WTC11 (cell line): Measurements from ENCODE around the gene ZNF674. TPM values are rescaled to one million over a fixed set of nuclear protein-coding genes. Genes with fewer than 3 reads are reported as not detected.
A peak's percentile ranks its signal among the peaks of the same experiment; 100 is the strongest.

Source experiments
- ATAC-seq: fragments of 200-7000 bp; cut with Tn5 transposase; 2 replicates; pipeline ENCODE4 v1.10.0; 2021; ENCODE audit warnings: mild to moderate bottlenecking, moderate library complexity
- CTCF ChIA-PET: fragments of 300-600 bp; sonication (Branson Sonifier 250); formaldehyde crosslinking; loops from one replicate; lab custom pipeline; 2021; ENCODE audit warnings: antibody characterized with exemption; lab: Charles Lee
- POLR2A ChIA-PET: fragments of 350-600 bp; sonication (Branson Sonifier 250); formaldehyde crosslinking; loops from one replicate; lab custom pipeline; 2021; ENCODE audit warnings: antibody characterized with exemption; lab: Charles Lee
- DNase-seq: peaks from one replicate; pipeline ENCODE4 v3.0.0; 2021; ENCODE audit warnings: low spot score
- H3K27ac Mint-ChIP-seq: 2 replicates; pipeline ENCODE4 v1.8.0; 2021; ENCODE audit warnings: mixed read lengths
- H3K27me3 Mint-ChIP-seq: 2 replicates; pipeline ENCODE4 v1.8.0; 2021; ENCODE audit warnings: low read depth, mild to moderate bottlenecking, moderate library complexity, mixed read lengths
- H3K36me3 Mint-ChIP-seq: 2 replicates; pipeline ENCODE4 v1.8.0; 2021; ENCODE audit warnings: mixed read lengths
- H3K4me1 Mint-ChIP-seq: 2 replicates; pipeline ENCODE4 v1.8.0; 2022; ENCODE audit warnings: mixed read lengths
- H3K4me3 Mint-ChIP-seq: 2 replicates; pipeline ENCODE4 v1.8.0; 2021; ENCODE audit warnings: mild to moderate bottlenecking, moderate library complexity, mixed read lengths
- H3K9me3 Mint-ChIP-seq: 2 replicates; pipeline ENCODE4 v1.8.0; 2021; ENCODE audit warnings: mixed read lengths
- ATF3 ChIP-seq: sonication (generic); formaldehyde crosslinking; conservative IDR thresholded peaks from 2 replicates; pipeline ENCODE4 v1.8.1; 2022; ENCODE audit warnings: mild to moderate bottlenecking, missing genetic modification reagents
- EMX1 ChIP-seq: fragments of 250-450 bp; sonication (Bioruptor Pico); IDR thresholded peaks from 2 replicates; pipeline ENCODE4 v1.8.0; 2021; ENCODE audit warnings: mild to moderate bottlenecking
- ETV6 ChIP-seq: sonication (generic); formaldehyde crosslinking; IDR thresholded peaks from 2 replicates; pipeline ENCODE4 v1.8.1; 2022; ENCODE audit warnings: mild to moderate bottlenecking, missing genetic modification reagents
- FOXP1 ChIP-seq: sonication (generic); formaldehyde crosslinking; IDR thresholded peaks from 2 replicates; pipeline ENCODE4 v1.8.0; 2022; ENCODE audit warnings: missing genetic modification reagents, mild to moderate bottlenecking, moderate library complexity, borderline replicate concordance
- GABPB1 ChIP-seq: sonication (generic); formaldehyde crosslinking; IDR thresholded peaks from 2 replicates; pipeline ENCODE4 v1.8.1; 2023; ENCODE audit warnings: mild to moderate bottlenecking, missing genetic modification reagents
- HMGXB4 ChIP-seq: sonication (generic); formaldehyde crosslinking; IDR thresholded peaks from 2 replicates; pipeline ENCODE4 v1.8.1; 2023; ENCODE audit warnings: mild to moderate bottlenecking, moderate library complexity, missing genetic modification reagents
- NFYB ChIP-seq: sonication (generic); formaldehyde crosslinking; conservative IDR thresholded peaks from 2 replicates; pipeline ENCODE4 v1.8.0; 2022; ENCODE audit warnings: low read depth, missing genetic modification reagents
- PRRX2 ChIP-seq: fragments of 250-450 bp; sonication (Bioruptor Pico); IDR thresholded peaks from 2 replicates; pipeline ENCODE4 v1.8.0; 2021; ENCODE audit warnings: mild to moderate bottlenecking
- RELA ChIP-seq: sonication (generic); formaldehyde crosslinking; IDR thresholded peaks from 2 replicates; pipeline ENCODE4 v1.8.1; 2022; ENCODE audit warnings: missing genetic modification reagents, mild to moderate bottlenecking, borderline replicate concordance
- SMAD3 ChIP-seq: sonication (generic); formaldehyde crosslinking; IDR thresholded peaks from 2 replicates; pipeline ENCODE4 v1.8.0; 2022; ENCODE audit warnings: missing genetic modification reagents, mild to moderate bottlenecking, borderline replicate concordance
- SMAD4 ChIP-seq: sonication (generic); formaldehyde crosslinking; IDR thresholded peaks from 2 replicates; pipeline ENCODE4 v1.8.0; 2022; ENCODE audit warnings: mild to moderate bottlenecking, missing genetic modification reagents
- SOX15 ChIP-seq: fragments of 250-450 bp; sonication (Bioruptor Pico); IDR thresholded peaks from 2 replicates; pipeline ENCODE4 v1.9.0; 2021; ENCODE audit warnings: mild to moderate bottlenecking
- ZBTB43 ChIP-seq: sonication (generic); formaldehyde crosslinking; IDR thresholded peaks from 2 replicates; pipeline ENCODE4 v1.8.1; 2023; ENCODE audit warnings: mild to moderate bottlenecking, missing genetic modification reagents
- ZNF121 ChIP-seq: sonication (generic); formaldehyde crosslinking; IDR thresholded peaks from 2 replicates; pipeline ENCODE4 v1.8.0; 2023; ENCODE audit warnings: missing genetic modification reagents
- ZNF396 ChIP-seq: fragments of 250-450 bp; sonication (Bioruptor Pico); IDR thresholded peaks from 2 replicates; pipeline ENCODE4 v1.8.0; 2021; ENCODE audit warnings: mild to moderate bottlenecking, moderate library complexity, borderline replicate concordance
- ZSCAN18 ChIP-seq: fragments of 250-450 bp; sonication (Bioruptor Pico); IDR thresholded peaks from 2 replicates; pipeline ENCODE4 v2.1.2; 2022; ENCODE audit warnings: mild to moderate bottlenecking, moderate library complexity
- total RNA-seq: library from RNA; stranded (reverse); gene quantifications from 3 replicates; pipeline ENCODE4 v1.2.3, GENCODE V29; 2021
- TF ChIP-seq, protein P1 (sequence below): fragments of 250-450 bp; sonication (Bioruptor Pico); IDR thresholded peaks from 2 replicates; pipeline ENCODE4 v1.9.0; 2021; ENCODE audit warnings: mild to moderate bottlenecking
- TF ChIP-seq, protein P2 (sequence below): sonication (generic); formaldehyde crosslinking; IDR thresholded peaks from 2 replicates; pipeline ENCODE4 v1.8.1; 2023; ENCODE audit warnings: mild to moderate bottlenecking, missing genetic modification reagents, moderate library complexity
- TF ChIP-seq, protein P3 (sequence below): sonication (generic); formaldehyde crosslinking; IDR thresholded peaks from 2 replicates; pipeline ENCODE4 v1.8.0; 2022; ENCODE audit warnings: mild to moderate bottlenecking, missing genetic modification reagents
- TF ChIP-seq, protein P4 (sequence below): sonication (generic); formaldehyde crosslinking; IDR thresholded peaks from 2 replicates; pipeline ENCODE4 v1.8.0; 2022; ENCODE audit warnings: mild to moderate bottlenecking, missing genetic modification reagents

ZNF674 gene
- total RNA-seq, 1 experiment from 2014 or later: 7.0 TPM

- Mint-ChIP-seq H3K27me3 (no peaks in the 10 kb centered on the region), H3K27ac (peak overlapping the region; percentile 63), H3K4me1 (peaks cover 62% of the 10 kb centered on the region), H3K36me3 (no peaks in the 10 kb centered on the region), H3K4me3 (peak overlapping the region; percentile 18; the same call in 1 of the 2 replicates), H3K9me3 (no peaks in the 10 kb centered on the region)
- ATAC-seq: no peak
- POLR2A ChIA-PET: no interaction called here
- CTCF ChIA-PET: no interaction called here
- TF ChIP-seq, protein P1, sequence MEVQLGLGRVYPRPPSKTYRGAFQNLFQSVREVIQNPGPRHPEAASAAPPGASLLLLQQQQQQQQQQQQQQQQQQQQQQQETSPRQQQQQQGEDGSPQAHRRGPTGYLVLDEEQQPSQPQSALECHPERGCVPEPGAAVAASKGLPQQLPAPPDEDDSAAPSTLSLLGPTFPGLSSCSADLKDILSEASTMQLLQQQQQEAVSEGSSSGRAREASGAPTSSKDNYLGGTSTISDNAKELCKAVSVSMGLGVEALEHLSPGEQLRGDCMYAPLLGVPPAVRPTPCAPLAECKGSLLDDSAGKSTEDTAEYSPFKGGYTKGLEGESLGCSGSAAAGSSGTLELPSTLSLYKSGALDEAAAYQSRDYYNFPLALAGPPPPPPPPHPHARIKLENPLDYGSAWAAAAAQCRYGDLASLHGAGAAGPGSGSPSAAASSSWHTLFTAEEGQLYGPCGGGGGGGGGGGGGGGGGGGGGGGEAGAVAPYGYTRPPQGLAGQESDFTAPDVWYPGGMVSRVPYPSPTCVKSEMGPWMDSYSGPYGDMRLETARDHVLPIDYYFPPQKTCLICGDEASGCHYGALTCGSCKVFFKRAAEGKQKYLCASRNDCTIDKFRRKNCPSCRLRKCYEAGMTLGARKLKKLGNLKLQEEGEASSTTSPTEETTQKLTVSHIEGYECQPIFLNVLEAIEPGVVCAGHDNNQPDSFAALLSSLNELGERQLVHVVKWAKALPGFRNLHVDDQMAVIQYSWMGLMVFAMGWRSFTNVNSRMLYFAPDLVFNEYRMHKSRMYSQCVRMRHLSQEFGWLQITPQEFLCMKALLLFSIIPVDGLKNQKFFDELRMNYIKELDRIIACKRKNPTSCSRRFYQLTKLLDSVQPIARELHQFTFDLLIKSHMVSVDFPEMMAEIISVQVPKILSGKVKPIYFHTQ (CRISPR knock-in tag): no peak
- TF ChIP-seq, protein P2, sequence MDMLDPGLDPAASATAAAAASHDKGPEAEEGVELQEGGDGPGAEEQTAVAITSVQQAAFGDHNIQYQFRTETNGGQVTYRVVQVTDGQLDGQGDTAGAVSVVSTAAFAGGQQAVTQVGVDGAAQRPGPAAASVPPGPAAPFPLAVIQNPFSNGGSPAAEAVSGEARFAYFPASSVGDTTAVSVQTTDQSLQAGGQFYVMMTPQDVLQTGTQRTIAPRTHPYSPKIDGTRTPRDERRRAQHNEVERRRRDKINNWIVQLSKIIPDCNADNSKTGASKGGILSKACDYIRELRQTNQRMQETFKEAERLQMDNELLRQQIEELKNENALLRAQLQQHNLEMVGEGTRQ (CRISPR knock-in tag): no peak
- TF ChIP-seq, protein P3, sequence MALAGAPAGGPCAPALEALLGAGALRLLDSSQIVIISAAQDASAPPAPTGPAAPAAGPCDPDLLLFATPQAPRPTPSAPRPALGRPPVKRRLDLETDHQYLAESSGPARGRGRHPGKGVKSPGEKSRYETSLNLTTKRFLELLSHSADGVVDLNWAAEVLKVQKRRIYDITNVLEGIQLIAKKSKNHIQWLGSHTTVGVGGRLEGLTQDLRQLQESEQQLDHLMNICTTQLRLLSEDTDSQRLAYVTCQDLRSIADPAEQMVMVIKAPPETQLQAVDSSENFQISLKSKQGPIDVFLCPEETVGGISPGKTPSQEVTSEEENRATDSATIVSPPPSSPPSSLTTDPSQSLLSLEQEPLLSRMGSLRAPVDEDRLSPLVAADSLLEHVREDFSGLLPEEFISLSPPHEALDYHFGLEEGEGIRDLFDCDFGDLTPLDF (CRISPR knock-in tag): no peak
- TF ChIP-seq ZNF121 (no peak), FOXP1 (CRISPR knock-in tag) (no peak), RELA (CRISPR knock-in tag) (no peak), ETV6 (no peak), ZSCAN18 (CRISPR knock-in tag) (no peak), NFYB (CRISPR knock-in tag) (no peak), HMGXB4 (CRISPR knock-in tag) (no peak)
- TF ChIP-seq, protein P4, sequence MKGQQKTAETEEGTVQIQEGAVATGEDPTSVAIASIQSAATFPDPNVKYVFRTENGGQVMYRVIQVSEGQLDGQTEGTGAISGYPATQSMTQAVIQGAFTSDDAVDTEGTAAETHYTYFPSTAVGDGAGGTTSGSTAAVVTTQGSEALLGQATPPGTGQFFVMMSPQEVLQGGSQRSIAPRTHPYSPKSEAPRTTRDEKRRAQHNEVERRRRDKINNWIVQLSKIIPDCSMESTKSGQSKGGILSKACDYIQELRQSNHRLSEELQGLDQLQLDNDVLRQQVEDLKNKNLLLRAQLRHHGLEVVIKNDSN (CRISPR knock-in tag): no peak
- DNase-seq: no peak
These were observed 39.5 kb upstream of the ZNF674 start for GRCh38 chrX:46584736-46585135.

GRCh38 chrX:46582966-46583365 lies 37.7 kb upstream of the ZNF674 start:
- Mint-ChIP-seq H3K9me3 (no peaks in the 10 kb centered on the region), H3K4me3 (peak overlapping the region; percentile 41), H3K4me1 (peaks cover 50% of the 10 kb centered on the region), H3K36me3 (0 out of 2 replicates have a peak, but pooled peaks cover under 1% of the 10 kb centered on the region), H3K27me3 (no peaks in the 10 kb centered on the region), H3K27ac (peak overlapping the region; percentile 93)
- no peak for DNase-seq
- POLR2A ChIA-PET: no interaction called here
- no peak for ATAC-seq
- CTCF ChIA-PET: no interaction called here
- TF ChIP-seq ATF3 (CRISPR knock-in tag) (no peak), GABPB1 (CRISPR knock-in tag) (no peak), SMAD3 (CRISPR knock-in tag) (no peak), SMAD4 (CRISPR knock-in tag) (no peak), ZBTB43 (no peak), SOX15 (CRISPR knock-in tag) (no peak), PRRX2 (CRISPR knock-in tag) (no peak), ZNF396 (no peak), EMX1 (CRISPR knock-in tag) (no peak)
- TF ChIP-seq, protein P4 (CRISPR knock-in tag): no peak
- TF ChIP-seq, protein P3 (CRISPR knock-in tag): no peak
